HepG2 (cell line): ENCODE results near the gene H6PD. TPM values are rescaled to one million over a fixed set of nuclear protein-coding genes. Genes with fewer than 3 reads are reported as not detected.
A peak's percentile ranks its signal among the peaks of the same experiment; 100 is the strongest.

Source experiments
- ATAC-seq: fragments of 200-7000 bp; cut with Tn5 transposase; 3 replicates; pipeline ENCODE4 v1.9.1; 2020; ENCODE audit warnings: mild to moderate bottlenecking, moderate library complexity
- BruUV-seq: library from RNA; stranded (reverse); fragments of 400-500 nt; replicated peaks from 2 replicates; lab custom pipeline; 2021; lab: Mats Ljungman, UMichigan
- CTCF ChIA-PET: fragments of 300-600 bp; formaldehyde crosslinking; extraction: SDS; loops from one replicate; lab custom pipeline; 2021; ENCODE audit warnings: low total read pairs, inconsistent platforms, low intra/inter-chr PET ratio; lab: Yijun Ruan, JAX
- POLR2A ChIA-PET: fragments of 350-600 bp; sonication (Branson Sonifier 250); formaldehyde crosslinking; loops from one replicate; lab custom pipeline; 2020; ENCODE audit warnings: antibody characterized with exemption, inconsistent platforms; lab: Yijun Ruan, JAX
- DNase-seq: peaks from one replicate; pipeline ENCODE4 v3.0.0-alpha.2; 2015; ENCODE audit warnings: low spot score
- FAIRE-seq: peaks from 3 replicates; lab custom pipeline; 2011; peaks lifted over from hg19 to GRCh38; lab: Jason Lieb, UNC
- H2AFZ ChIP-seq: one replicate; pipeline ENCODE4 v1.6.1; 2011; ENCODE audit warnings: low read length, inconsistent platforms
- H3K27ac ChIP-seq: fragments of 300-600 bp; 3 replicates; pipeline ENCODE4 v1.8.0; 2011; ENCODE audit warnings: mixed run types, mild to moderate bottlenecking, mixed read lengths, low read length, inconsistent platforms; ENCODE audit not compliant: insufficient read depth; ENCODE audit errors: extremely low read length
- H3K27me3 ChIP-seq, 2 experiments: fragments of 200-600 bp in 1 of 2; 2 replicates in 1 of 2; 3 replicates in 1 of 2; pipeline versions ENCODE4 v1.6.0 to v1.8.0; 2011; ENCODE audit warnings: low read length in 2 of 2, mild to moderate bottlenecking in 2 of 2, moderate library complexity in 2 of 2, inconsistent platforms in 1 of 2; ENCODE audit not compliant: insufficient read depth in 2 of 2, control insufficient read depth in 1 of 2
- H3K36me3 ChIP-seq, 2 experiments: fragments of 200-600 bp in 1 of 2; replicated peaks in 1 of 2; 2 replicates in 1 of 2; 3 replicates in 1 of 2; pipeline versions ENCODE4 v1.5.1 to v1.8.0; 2011; ENCODE audit warnings: low read length in 2 of 2, inconsistent platforms in 1 of 2; ENCODE audit not compliant: insufficient read depth in 2 of 2, control insufficient read depth in 1 of 2
- H3K4me1 ChIP-seq: 2 replicates; pipeline ENCODE4 v1.5.1; 2012; ENCODE audit warnings: low read length, inconsistent platforms; ENCODE audit not compliant: insufficient read depth
- H3K4me2 ChIP-seq: 2 replicates; pipeline ENCODE4 v1.6.0; 2011; ENCODE audit warnings: low read depth, low read length, inconsistent platforms
- H3K4me3 ChIP-seq, 3 experiments: fragments of 200-600 bp in 1 of 3; sonication (generic), shearing (Covaris generic) in 1 of 3; replicated peaks in 1 of 3; 2 replicates each; pipeline ENCODE4 v1.5.1; 2011 to 2016; ENCODE audit warnings: low read length in 3 of 3, inconsistent platforms in 2 of 3, low read depth in 2 of 3, mild to moderate bottlenecking in 2 of 3, control low read depth in 1 of 3, mixed read lengths in 1 of 3; ENCODE audit not compliant: insufficient read depth in 1 of 3
- H3K79me2 ChIP-seq: one replicate; pipeline ENCODE4 v1.6.1; 2011; ENCODE audit warnings: low read length, inconsistent platforms; ENCODE audit not compliant: insufficient read depth
- H3K9ac ChIP-seq: 2 replicates; pipeline ENCODE4 v1.6.0; 2011; ENCODE audit warnings: mild to moderate bottlenecking, low read depth, low read length, inconsistent platforms; ENCODE audit not compliant: insufficient read depth
- H3K9me3 ChIP-seq: 2 replicates; pipeline ENCODE4 v1.5.1; 2012; ENCODE audit warnings: mild to moderate bottlenecking, low read length
- H4K20me1 ChIP-seq: 2 replicates; pipeline ENCODE4 v1.6.0; 2011; ENCODE audit warnings: inconsistent platforms, mild to moderate bottlenecking, low read length, moderate library complexity; ENCODE audit not compliant: insufficient read depth
- BCLAF1 ChIP-seq: fragments of 450-650 bp; IDR thresholded peaks from 2 replicates; pipeline ENCODE4 v1.6.1; 2017; ENCODE audit warnings: mild to moderate bottlenecking
- HNF4A ChIP-seq: sonication (generic); formaldehyde crosslinking; IDR thresholded peaks from 2 replicates; pipeline ENCODE4 v1.4.0; 2020; ENCODE audit warnings: missing genetic modification reagents
- WGBS: methylation state at CpG from one replicate; pipeline ENCODE4 v1.1.6; 2017; ENCODE audit warnings: low lambda C conversion rate; 5-methylcytosine and 5-hydroxymethylcytosine counted together
- in situ Hi-C: cut with HindIII; loops from 2 replicates; pipeline ENCODE4 v1.10.0; 2017; ENCODE audit warnings: low pct_unique_long_range_greater_than_20kb; ENCODE audit not compliant: extremely low pct_ligation_motif_present
- intact Hi-C: fragments of 100-400 bp; cut with micrococcal nuclease; formaldehyde crosslinking; loops from one replicate; pipeline ENCODE4 v1.10.0; 2022; ENCODE audit not compliant: unreplicated experiment
- polyA plus RNA-seq, 8 experiments: library from polyadenylated mRNA; depleted of rRNA in 3 of 8; stranded (reverse) in 7 of 8; unstranded in 1 of 8; fragments of >200 nt; fragmentation: Illumina TruSeq in 4 of 8; extraction: Trizol in 4 of 8; gene quantifications; 2 replicates each; pipeline versions ENCODE4 v1.2.1 to v1.2.3, GENCODE V29; 2011 to 2016; ENCODE audit warnings: low read depth in 4 of 8, missing spikeins in 1 of 8, mixed read lengths in 1 of 8; ENCODE audit not compliant: insufficient read depth in 1 of 8
- total RNA-seq, 5 experiments: library from RNA; depleted of rRNA; stranded (reverse); fragments of >200 nt; fragmentation: Illumina TruSeq; extraction: Trizol; gene quantifications; 2 replicates each; pipeline ENCODE4 v1.2.3, GENCODE V29; 2016; ENCODE audit warnings: low read depth in 1 of 5

Gene H6PD
- total and polyA plus RNA-seq, 2 of the 13 experiments (the other 11 are each of a cell fraction or from before 2014, with no cell fraction given): 9.3 to 14.1 TPM

DNA sequence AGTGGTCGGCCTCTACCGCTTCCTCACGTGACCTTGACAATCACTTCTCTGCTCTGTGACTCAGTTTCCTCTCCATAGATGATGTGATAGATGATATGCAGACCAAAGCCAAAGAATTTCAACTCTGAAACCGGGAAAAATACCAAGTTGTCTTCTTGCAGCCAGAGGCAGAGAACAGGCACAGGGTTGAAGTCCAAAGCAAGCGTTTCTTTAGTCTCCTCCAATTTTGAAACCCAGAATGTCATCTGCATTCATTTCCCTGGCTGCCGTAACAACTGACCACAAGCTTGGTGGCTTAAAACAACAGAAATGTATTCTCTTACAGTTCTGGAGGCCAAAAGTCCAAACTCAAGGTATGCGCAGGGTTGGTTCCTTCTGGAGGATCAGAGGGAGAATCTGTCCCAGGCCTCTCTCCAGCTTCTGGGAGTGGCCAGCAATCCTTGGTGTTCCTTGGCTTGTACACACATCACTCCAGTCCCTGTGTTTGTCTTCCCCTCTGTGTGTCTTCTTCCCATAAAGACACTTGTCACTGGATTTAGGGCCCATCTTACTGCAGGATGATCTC lies 30.3 kb upstream of the H6PD start:
- BruUV-seq: no TSS peak

More for the DNA sequence above, 30.3 kb upstream of the H6PD start:
- Histone ChIP-seq H3K9me3 (no peaks in the 10 kb centered on the region), H3K79me2 (no peaks in the 10 kb centered on the region), H4K20me1 (no peaks in the 10 kb centered on the region), H3K4me3 (peak overlapping the region in 1 of 3 experiments; percentile 9; a peak in 1 of 6 replicates), H3K4me1 (peaks cover 27% of the 10 kb centered on the region)
- ATAC-seq: no peak
- CTCF ChIA-PET: no interaction called here
- WGBS: 1% methylated on average over 7 of the region's 7 CpGs
- no peak for FAIRE-seq
- TF ChIP-seq HNF4A (CRISPR knock-in tag) (peak; percentile 14; the same call in 1 of the 2 replicates), BCLAF1 (no peak)
- TF ChIP-seq, all 625 proteins: peak for 1
- Histone ChIP-seq H3K9ac (no peak overlapping the region), H3K4me2 (peak overlapping the region; percentile 20; the same call in 1 of the 2 replicates), H2AFZ (no peak overlapping the region), H3K27me3 (peaks cover 13 to 57% of the 10 kb centered on the region in 2 experiments), H3K36me3 (no peaks in the 10 kb centered on the region), H3K27ac (no peak overlapping the region)
- POLR2A ChIA-PET: no interaction called here
- intact Hi-C loops (no loop called here), in situ Hi-C loops (no loop called here)
- DNase-seq: no peak
